HG03442 (cell line): ENCODE data around the gene FGA.

ENCODE experiments used
- ATAC-seq: cut with Tn5 transposase; IDR thresholded peaks from one replicate; pipeline ENCODE4 v1.9.1; 2021; ENCODE audit warnings: mild to moderate bottlenecking, moderate library complexity; ENCODE audit not compliant: unreplicated experiment

FGA gene

DNA sequence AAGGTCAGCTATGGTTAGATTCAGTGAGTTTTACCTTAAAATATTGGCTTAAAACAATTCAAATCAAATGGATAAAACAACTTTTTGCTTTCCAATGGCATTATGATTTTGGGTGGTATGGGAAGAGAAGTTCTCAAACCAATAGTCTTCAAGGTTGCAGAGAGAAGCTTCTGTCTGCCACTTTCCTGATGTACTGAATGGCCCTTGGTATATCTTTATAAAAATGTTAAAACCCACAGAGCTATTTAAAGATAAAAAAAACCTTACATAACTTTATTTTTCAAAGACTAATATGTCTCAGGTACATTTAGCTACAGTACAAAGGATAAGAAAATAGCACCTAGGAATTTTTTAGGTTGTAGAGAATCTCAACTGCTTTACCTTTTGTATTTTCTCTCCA, 6.9 kb downstream of the FGA start:
- ATAC-seq: no peak

DNA sequence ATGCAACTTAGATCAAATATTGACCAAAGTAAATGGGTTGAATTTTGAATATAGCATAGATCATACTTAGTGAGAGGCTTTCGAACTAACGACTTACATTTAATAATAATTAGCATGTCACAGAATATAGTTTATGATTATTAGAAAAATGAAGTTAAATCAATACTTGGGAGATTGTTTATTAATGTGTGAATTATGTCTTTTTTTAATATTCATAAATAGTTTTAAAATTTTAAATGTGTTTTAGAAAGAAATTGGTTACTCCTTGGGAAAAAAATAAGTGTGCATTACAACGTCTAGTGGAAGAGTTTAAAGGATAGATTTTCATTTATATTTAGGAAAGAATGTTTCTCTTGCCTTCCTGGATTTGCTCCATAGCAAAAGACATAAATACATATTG, 7.3 kb downstream of the FGA start:
- no peak for ATAC-seq

DNA sequence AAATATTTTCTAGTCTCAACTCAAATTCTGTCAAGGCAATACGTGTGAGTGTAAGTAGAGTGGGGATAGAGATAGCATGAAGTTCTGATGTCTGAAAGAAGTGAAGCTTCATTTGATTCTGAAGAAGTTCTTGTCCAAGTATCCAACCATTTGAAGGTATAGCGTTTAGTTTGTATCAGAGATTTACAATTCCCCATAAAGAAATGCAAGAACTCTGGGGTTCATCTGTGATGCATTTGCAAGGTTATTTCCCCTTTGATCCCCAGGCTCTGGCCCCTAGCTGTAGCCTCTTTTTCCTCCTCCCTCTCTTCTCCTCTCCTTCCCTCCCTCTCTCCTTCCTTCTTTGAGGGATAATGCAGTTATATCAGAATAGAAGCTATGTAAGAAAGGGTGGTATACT, 7.8 kb downstream of the FGA start:
- ATAC-seq: no peak

GRCh38 chr4:154579927-154580326, 10.6 kb downstream of the FGA start:
- ATAC-seq: no peak

GRCh38 chr4:154578919-154579318, 11.6 kb downstream of the FGA start:
- no peak for ATAC-seq

GRCh38 chr4:154577324-154577723, 13.2 kb downstream of the FGA start:
- no peak for ATAC-seq

GRCh38 chr4:154574311-154574710, 16.2 kb downstream of the FGA start:
- no peak for ATAC-seq

- no peak for ATAC-seq
Measured at GRCh38 chr4:154573190-154573870, 17.2 kb downstream of the FGA start.

- ATAC-seq: no peak
Measured at GRCh38 chr4:154569584-154569983, 21.0 kb downstream of the FGA start.

GRCh38 chr4:154569028-154569427, 21.5 kb downstream of the FGA start:
- ATAC-seq: no peak

DNA sequence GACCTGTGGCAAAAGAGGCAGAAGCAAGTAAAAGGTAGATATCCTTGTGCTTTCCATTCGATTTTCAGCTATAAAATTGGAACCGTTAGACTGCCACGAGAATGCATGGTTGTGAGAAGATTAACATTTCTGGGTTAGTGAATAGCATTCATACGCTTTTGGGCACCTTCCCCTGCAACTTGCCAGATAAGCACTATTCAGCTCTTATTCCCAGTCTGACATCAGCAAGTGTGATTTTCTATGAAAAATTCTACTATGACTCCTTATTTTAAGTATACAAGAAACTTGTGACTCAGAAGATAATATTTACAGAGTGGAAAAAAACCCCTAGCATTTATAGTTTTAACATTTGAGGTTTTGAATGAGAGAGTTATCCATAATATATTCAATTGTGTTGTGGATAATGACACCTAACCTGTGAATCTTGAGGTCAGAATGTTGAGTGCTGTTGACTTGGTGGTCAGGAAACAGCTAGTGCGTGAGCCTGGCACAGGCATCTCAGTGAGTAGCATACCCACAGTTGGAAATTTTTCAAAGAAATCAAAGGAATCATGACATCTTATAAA, 23.8 kb downstream of the FGA start:
- ATAC-seq: no peak

DNA sequence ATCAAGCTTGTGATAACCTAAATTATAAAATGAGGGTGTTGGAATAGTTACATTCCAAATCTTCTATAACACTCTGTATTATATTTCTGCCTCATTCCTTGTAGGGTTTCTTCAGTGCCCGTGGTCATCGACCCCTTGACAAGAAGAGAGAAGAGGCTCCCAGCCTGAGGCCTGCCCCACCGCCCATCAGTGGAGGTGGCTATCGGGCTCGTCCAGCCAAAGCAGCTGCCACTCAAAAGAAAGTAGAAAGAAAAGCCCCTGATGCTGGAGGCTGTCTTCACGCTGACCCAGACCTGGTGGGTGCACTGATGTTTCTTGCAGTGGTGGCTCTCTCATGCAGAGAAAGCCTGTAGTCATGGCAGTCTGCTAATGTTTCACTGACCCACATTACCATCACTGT, 24.8 kb downstream of the FGA start:
- no peak for ATAC-seq

DNA sequence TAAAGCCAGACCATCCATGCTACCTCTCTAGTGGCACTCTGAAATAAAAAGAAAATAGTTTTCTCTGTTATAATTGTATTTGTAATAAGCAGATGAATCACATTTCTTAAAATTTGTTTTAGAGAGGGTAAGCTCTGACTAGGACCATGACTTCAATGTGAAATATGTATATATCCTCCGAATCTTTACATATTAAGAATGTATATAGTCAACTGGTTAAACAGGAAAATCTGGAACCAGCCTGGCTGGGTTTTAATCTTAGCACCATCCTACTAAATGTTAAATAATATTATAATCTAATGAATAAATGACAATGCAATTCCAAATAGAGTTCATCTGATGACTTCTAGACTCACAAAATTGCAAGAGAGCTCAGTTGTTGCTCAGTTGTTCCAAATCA, 26.2 kb downstream of the FGA start:
- no peak for ATAC-seq

- no peak for ATAC-seq
Measured at GRCh38 chr4:154562697-154563254, 27.8 kb downstream of the FGA start, which contains the start of gene FGB. Gene FGB (plus strand): TSS chr4:154563011. CDS start chr4:154563019, 8 bp downstream.

DNA sequence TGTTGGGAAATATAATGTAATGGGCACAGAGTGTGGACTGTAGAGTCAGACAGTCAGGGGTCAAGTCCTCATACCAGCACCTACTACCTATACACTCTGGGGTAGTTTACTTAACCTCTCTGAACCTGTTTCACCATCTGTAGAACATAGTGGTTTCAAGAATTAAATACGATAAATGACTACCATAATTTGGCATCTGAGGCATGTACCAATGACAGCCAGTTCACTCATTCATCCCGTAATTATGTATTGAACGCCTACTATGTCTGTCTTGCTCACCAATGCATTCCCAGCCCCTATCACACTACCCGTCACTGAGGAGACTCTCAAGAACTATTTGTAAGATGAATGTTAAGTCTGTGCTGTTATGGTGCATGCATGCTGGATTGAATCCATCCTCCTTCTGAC, 29.7 kb downstream of the FGA start:
- ATAC-seq: no peak

DNA sequence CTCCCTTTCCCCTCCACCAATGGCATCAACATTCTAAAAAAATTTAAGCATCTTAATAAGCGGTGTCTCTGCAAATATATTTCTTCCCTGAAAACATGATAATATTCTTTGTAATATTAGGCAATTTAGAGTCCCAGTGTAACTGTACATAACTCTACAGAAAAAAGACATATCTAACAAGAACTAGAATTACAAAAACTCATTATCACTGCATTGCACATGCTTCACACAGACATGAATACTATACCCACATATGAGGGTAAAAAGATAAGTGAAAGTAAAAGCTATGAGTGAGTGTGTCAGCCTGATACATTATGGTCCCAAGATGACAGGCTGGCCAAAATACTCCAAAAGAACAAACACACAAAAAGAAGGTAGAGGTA, 30.1 kb downstream of the FGA start:
- no peak for ATAC-seq

- peak; percentile 81 for ATAC-seq
Measured at GRCh38 chr4:154559494-154560418, 30.8 kb downstream of the FGA start.

DNA sequence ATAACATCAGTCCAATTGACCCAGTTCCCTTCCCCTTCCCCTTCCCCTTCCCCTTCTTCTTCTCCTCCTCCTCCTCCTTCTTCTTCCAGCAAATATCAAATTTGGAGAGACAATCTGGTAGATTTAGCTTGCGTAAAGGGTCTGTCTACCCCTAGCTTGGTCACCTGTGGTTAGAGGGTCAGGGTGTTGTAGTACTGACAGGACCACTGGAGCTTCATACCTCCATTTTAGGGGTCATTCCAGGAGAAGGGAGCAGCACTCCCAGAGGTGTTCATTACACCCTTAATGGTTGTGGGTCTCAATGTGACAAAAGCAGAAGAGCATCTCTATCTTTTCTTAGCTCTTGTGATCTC, 31.4 kb downstream of the FGA start:
- peak; percentile 23 for ATAC-seq

- ATAC-seq: peak; percentile 53
Measured at GRCh38 chr4:154551872-154552686, 38.5 kb downstream of the FGA start.

DNA sequence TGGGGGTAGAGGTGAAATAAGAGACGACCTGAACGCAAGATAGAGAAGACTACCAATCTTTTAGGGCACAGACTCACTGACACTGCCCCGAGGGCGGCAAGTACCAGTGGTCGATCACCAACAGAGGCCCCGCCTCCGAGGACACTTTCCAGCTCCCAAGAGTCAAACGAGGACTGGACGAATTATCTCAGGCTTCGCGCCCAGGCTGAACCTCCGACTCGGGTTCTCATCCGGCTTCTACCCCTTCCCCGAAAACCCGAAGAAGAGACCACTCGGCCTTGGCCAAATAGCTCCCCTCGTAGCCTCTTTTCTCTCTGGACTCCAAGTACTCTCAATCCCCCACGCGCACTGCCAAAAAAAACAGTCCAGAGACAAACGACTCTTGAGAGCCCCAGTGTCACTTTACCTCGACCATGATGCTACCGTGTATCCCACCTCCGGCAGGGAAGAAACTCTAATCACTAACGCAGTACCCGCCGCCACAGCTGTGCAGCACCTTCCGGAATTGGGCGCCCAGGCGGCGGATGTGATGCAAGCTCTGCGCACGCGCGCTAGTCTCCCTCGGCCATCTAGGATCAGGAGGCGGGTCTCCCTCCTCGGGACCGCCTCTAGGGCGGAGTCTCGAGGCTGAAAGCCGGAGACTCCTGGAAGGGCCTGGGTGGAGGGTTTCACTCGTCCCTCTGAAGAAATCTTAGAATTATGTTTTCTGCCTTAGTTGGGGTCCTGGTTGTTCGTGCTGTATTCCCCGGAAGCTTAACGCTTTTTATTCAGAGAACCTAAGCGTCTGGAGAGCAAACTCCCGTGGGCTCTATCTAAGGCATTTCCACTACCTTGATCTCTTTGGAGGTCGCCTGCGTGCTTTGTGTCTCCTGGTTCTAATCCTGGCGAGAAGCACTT, 40.4 kb downstream of the FGA start, which contains the start of gene PLRG1:
TSS of gene PLRG1 (minus strand) at position 507 of the 897 bp plus-strand sequence. CDS start at position 415, 92 bp downstream.
- ATAC-seq: peak; percentile 97
